GM18870 (cell line): ENCODE results near the gene TCF15.
"Not testable (repeated sequence)": the region's sequence is repeated elsewhere in the genome, so short reads cannot be mapped to it uniquely, and the experiment has no call there.

ENCODE experiments used
- ATAC-seq: cut with Tn5 transposase; IDR thresholded peaks from one replicate; pipeline ENCODE4 v1.9.1; 2021; ENCODE audit warnings: moderate library complexity; ENCODE audit not compliant: unreplicated experiment

TCF15 gene

DNA sequence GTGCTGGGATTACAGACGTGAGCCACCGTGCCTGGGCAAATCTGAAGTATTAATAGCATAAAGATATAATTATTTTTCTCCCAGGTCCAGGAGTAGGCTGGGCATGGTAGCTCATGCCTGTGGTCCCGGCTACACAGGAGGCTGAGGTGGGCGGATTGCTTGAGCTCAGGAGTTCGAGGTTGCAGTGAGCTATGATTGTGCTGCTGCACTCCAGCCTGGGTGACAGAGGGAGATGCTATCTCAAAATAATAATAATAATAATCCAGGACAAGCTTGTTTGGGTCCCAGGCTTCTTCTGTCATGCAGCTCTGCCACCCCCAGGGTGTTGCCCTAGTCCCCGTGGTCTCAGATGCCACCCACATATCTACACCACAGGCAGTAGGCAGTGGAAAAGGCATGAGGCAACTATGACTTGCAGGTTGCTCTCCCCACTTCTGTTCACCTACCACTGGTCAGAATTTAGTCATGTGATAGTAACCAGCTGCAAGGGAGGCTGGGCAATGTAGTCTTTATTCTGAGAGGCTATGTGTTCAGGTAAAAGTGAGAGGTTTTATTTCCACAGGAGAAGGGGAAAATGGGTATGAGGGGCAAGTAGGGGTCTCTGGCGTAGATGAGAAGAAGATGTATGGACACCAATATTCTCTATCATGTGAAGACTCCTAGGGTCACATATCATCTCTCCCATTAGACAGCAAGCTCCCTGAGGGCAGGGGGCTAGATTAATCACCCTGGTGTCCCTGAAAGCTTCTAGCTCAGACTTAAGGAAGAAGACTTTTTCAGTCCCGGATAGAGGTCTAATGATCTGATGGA, 25.7 kb downstream of the TCF15 start:
- ATAC-seq: no peak

DNA sequence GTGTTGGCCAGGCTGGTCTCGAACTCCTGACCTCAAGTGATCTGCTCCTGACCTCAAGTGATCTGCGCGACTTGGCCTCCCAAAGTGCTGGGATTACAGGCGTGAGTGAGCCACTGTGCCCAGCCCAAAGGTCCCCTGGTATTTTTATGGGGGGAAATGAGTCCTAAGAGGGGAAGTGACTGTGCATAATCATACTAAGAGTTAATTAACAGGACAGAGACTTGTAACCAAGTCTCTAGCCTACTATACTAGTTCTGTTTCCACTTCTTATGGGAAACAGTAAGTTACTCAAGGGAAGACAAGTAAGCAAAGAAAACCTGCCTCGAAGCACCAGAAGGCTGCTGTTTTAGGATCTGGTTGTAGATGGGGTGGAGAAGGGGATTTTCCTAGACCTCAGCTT, 27.9 kb downstream of the TCF15 start:
- ATAC-seq: no peak

DNA sequence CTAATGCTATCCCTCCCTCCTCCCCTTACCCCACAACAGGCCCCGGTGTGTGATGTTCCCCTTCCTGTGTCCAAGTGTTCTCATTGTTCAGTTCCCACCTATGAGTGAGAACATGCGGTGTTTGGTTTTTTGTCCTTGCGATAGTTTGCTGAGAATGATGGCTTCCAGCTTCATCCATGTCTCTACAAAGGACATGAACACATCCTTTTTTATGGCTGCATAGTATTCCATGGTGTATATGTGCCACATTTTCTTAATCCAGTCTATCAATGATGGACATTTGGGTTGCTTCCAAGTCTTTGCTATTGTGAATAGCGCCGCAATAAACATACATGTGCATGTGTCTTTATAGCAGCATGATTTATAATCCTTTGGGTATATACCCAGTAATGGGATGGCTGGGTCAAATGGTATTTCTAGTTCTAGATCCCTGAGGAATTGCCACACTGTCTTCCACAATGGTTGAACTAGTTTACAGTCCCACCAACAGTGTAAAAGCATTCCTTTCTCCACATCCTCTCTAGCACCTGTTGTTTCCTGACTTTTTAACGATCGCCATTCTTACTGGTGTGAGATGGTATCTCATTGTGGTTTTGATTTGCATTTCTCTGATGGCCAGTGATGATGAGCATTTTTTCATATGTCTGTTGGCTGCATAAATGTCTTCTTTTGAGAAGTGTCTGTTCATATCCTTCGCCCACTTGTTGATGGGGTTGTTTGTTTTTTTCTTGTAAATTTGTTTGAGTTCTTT, 31.0 kb downstream of the TCF15 start:
- not testable (repeated sequence) for ATAC-seq

DNA sequence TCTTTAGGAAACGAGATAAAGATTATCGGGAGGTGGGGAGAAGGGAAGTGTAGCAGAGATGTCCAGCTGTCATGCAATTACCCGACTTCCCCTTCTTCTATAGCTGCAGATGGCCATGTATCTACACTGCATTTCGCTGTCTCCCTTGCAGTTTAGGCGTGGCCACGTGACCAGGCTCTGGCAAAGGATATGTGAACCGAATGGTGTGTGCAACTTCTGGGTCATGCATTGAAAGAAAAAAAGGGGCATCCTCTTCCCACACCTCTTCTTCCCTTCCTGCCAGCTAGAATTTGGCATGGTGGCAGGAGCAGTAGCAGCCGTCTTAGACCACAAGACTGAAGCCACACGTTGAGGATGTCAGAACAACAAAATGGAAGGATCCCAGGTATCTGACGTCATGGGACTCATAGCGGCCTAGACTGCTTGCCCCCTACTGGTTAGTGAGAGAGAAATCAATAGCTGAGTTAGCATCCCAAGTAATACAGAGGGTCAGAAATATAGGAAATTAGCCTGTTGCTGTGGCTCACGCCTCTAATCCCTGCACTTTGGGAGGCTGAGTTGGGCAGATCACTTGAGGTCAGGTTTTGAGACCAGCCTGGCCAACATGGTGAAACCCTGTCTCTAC, 32.8 kb downstream of the TCF15 start:
- ATAC-seq: no peak

DNA sequence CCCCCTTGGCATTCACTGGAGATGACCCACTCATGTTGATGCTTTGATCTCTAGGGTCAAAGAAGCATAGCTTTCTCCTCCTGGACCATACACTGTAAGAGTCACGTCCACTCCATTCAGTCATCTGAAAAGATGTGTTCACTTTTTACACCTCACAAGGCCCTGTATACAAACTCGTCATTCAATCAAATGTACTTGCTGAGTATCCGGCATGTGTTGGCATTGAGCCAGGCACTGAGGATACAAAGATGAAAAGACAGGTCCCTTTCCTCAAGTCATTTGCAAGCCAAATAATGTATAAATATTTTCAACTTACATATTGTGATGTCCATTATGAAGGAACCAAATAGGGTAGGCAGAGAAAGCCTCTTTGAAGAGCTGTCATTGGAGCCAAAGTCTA, 34.0 kb downstream of the TCF15 start:
- ATAC-seq: no peak

DNA sequence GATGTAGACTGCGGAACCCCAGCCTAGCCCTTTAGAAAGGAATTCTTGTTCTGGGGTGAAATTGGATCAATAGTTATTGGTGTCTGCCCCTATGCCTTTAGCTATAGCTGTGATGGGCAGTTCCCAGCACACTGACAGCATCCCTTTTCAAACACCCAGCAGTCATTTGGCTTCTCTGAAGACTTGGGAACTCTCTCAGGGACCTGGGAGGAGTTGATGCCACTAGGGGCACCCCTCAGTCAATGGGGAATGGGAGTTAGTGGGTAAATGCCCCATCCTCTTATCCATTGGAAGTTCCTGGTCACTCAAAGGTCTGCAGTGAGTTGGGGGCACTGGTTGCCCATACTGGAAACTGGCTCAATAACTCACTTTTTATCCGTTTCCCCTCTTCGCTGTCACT, 34.9 kb downstream of the TCF15 start:
- ATAC-seq: no peak

DNA sequence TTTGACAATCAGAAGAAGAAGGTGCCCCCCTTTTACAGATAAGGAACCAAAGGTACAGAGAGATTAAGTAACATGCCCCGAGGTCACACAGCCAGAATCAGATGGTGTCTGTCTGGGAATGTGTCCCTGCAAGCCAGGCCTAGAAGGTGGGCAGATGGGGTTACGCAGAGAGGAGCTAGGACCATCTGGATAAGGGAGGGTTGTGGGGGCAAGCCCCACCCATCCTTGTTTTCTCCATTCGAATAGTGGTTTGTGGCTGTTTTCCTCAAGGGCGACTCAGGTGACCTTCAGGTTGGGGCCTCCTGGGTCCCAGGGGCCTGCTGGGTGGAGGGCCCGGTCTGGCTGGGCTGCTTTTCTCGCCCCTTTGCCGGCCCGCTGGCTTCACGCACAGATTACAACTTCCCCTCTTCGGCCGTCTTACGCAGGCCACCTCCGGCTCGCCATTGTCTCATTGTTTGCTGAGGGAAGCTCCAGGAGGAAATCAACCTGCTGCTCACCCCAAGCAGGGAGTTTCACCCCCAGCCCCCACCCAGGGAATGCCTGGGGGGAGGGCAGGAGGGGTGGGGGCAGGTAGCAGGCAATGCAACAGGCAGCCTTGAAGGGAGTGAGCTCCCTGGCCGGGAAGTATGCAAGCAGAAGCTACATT, 35.7 kb downstream of the TCF15 start:
- no peak for ATAC-seq

DNA sequence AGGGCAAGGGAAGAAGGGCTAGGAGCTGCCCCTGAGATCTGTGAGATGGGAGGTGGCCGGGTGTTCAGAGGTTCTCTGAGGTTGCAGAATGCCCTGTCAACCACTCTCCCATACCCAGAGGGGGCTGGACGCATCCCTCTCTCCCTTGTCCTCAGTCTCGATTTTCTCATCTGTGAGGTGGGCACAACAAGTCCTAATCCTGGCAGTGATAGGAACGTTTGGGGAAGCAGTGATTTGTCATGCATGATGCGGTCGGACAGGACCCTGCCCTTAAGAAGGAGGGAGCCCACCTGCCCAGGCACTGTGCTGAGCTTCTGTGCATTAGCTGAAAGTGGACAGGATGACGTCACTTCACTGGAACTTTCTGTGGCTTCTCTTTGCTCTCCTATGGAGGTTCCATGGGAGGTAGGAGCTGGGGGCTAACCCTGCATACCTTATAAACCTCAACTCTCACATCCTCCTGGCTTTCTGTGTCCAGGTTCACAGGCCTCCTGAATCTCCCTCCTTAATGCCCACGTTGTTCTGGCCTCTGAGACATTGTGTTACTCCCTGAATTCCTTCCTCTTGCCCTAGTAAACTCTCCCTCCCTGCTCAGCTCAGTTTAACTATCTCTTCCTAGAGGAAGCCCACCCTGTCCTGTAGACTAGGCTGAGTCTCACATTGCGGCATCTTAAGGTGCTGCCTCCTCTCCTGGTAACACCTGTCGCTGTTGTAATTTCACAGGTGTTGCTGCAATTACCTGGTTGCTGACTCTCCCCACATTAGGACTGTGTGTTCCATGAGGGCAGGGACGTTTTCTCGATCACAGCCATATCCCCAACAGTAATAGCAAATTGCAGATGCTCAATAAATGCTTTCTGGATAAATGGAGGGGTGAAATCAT, 36.5 kb downstream of the TCF15 start:
- ATAC-seq: no peak

DNA sequence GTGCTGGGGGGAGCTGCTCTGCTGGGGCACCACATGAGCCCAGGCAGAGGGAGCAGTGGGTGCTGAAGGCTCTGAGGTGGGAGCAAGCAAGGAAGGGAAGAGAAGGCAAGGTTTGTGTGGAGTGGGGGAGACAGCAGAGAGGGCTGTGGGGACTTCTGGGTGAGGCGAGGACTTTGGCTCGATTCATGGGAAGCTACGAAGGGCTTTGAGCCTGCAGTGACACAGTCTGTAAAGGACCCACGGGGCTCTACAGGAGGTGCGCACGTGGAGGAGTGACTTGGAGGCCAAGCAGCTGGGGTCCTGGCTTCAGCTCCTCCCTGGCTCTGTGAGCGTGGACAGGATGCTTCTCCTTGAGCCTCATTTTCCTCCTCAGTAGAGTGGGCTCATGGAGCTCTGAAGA, 37.4 kb downstream of the TCF15 start:
- no peak for ATAC-seq

DNA sequence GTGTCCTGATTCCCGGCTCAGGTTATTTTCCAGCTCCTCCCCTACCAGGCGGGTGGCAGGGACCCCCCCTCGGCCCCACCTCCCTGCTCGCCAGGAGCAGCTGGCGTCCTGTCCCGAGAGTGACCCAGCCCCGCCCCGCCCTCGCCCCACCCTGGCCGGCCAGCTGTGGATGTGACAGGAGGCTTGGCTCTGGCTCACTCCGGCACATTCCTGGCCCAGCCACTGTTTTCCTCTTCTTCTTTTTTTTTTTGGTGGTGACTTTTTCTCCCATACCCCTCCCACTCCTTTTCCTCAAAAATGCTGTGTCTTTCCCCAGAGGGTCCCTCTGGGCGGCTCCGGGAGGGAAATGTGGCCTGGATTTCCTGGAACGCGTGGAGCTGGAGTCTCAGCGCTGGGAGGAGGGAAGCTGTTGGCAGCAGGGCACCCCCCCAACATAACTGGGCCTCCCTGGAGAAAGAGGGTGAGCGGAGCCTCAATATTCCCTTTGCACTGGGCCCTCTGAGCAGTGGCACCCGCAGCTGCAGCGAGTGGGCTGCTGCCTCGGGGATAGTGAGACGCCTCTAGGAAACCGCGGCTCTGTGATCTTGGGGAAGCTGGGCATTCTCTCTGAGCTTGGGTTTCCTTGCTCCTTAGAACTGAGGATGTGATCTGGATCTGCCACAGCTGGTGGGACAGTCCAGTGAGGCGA, 38.2 kb downstream of the TCF15 start:
- no peak for ATAC-seq

DNA sequence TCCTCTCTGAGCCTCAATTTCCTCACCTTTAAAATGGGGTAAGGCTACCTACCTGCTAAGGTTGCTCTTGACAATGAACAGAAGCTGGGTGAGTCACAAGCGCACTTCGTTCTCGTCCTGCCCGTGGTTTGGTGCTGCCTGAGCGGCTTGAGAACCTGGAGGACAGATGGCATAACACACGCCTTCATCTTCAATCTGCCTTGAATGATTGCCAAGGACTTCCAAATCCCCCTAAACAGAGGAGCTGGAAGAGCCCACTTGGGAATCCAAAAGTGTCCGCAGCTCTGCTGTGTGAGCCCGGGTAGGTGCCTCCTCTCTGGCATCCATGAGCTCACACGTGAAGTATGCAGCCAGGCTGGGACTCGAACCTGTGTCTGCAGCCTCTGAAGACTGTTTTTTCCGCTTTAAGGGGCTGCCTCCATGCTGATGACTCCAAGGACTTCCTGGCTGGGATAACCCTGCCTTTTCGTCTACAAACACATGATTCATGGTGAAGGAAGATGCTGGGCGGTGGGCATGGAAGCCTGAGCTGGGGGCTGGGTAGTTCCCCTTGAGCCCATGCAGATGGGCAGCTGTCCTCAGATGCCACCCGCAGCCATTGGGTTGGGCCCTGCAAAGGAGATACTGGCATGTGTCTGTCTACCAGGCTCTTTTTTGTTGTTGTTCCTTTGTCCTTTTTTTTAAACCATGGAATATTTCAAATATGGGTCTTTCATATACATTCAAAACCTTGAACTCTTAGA, 41.3 kb downstream of the TCF15 start:
- ATAC-seq: no peak

DNA sequence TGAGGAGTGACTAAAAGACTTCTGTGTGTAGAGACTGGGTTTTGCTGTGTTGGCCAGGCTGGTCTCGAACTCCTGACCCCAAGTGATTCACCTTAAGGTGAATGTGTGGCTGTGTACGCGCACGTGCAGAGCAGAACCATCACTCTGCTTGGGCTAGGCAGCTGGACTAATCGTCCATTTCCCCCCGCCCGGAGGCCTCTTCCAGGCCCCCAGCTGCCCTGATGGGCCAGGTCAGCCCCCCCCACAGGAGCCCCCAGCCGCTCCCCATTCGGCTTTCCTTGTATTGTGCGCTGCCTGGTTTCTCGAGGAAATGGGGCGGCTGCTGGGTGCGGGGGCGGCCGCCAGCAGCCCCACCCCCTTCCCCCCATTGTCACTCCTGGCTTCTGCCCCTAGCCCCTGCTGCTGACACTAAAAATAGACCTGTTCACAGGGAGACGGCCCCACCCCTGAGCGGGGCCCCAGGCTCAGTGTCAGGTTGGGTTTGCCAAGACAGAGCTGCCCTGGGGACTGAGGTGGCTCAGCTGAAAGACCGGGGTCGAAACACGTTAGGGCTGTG, 41.9 kb downstream of the TCF15 start:
- no peak for ATAC-seq

DNA sequence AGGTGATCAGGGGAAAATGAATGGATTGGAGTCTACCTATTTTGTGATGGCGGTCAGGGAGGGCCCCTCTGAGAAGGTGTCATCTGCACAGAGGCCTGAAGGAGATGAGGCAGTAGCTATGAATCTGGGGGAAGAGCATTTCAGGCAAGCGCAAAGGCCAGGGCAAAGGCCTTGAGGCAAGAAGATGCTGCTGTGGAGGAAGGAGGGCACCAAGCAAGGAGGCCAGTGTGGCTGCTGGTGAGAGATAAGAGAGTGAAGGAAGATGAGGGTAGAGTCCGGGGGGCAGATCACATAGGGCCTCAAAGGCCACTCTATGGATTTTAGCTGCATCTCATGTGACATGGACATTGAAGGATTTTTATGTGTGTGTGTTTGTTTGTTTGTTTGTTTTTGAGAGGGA, 45.9 kb downstream of the TCF15 start:
- ATAC-seq: no peak

DNA sequence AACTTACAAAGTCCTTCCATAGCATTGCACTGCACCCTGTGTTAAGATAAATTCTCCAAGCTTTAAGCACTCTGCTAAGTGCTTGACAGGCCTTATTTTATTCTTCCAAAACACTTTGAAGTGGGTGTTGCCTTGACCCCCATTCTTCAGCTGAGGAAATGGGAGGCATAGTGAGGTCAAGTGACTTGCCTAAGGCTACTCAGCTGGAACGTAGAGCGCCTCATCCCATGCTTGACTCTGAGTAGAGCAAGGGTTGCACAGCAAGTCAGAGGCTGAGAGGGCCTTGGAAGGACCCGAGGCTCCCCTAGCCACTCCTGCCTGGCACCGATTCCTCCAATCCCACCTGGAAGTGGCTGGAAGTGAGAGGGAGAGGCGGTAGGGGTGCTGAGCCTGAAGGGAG, 46.9 kb downstream of the TCF15 start:
- ATAC-seq: no peak

DNA sequence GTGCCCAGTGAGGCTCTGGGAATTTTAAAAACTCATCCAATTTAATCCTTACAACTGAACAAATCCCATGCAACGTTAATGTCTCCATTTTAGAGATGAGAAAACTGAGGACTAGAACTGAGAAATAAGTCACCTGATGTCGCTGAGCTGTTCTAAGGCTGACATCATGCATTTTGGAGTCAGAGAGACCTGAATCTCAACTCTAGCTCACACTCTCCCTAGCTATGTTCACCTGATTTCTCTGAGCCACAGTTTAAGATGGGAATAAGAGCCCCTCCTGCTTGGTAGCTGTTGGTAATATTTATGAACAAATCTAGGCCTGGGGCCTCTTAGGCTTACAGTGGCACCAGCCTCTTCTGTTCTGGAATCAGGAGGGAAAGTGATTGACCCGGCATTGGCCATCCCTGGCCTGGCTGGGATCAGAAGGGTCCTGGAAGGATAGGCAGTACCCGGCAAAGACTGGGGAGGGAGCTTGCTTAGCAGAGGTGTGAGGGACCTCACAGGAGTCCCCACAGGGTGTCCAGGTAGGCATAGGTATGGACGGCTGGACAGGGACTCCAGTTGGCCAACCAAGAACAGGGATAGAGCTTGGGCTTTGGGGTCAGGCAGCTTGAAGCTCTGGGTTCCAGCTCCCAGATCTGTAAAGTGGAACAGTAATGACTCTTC, 47.7 kb downstream of the TCF15 start:
- ATAC-seq: no peak

DNA sequence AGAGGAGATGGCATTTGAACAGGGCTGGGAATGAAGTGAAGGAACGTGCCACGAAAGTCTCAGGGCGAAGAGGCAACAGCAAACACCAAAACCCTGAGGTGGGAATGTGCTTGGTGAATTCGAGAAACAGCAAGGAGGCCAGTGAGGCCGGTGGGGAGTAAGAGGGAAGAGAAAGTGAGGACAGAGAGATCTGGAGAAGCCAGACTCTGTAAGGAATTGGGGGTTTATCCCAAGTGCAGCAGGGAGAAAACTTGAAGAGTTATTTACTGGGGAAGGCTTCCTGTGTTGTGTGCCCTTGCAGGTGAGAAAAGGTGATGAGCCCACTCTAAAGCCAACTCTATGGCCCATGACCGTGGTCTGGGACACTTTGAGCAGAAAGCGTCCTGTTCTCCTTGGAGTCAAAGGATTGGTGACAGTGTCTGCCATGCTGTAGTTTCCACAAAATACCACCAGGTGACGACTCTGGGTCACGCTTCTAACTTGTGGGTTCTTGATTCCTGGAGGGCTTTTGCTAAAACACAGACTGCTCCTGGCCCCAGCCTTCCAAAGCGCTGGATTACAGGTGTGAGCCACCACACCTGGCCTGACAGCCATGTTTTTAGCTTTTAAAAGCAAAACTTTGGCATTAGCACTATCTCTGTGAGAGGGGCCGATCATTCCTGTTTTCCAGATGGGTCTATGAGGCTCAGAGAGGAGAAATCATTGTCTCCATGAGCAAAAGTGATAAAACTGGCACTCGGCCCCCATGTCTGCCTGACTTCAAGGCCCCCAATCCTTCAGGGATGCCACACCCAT, 48.5 kb downstream of the TCF15 start:
- ATAC-seq: no peak

DNA sequence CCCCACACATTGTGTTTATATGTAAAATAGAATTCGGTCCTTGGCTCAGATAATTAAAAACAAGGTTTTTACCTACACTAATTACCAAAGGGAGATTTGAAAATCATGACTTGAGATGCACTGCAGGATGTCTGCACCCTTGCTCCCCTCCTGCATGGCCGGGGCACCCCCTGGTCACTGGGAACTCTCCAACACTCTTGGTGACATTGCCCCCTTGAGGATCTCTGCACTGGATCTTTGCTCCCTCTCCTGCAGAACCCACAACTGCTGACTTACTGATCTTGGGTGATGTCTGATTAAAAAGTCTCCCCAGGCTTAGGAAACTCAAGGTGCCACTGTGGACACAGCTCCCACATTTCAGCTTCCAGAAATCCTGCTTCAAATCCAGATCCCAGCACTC, 49.4 kb downstream of the TCF15 start:
- no peak for ATAC-seq

DNA sequence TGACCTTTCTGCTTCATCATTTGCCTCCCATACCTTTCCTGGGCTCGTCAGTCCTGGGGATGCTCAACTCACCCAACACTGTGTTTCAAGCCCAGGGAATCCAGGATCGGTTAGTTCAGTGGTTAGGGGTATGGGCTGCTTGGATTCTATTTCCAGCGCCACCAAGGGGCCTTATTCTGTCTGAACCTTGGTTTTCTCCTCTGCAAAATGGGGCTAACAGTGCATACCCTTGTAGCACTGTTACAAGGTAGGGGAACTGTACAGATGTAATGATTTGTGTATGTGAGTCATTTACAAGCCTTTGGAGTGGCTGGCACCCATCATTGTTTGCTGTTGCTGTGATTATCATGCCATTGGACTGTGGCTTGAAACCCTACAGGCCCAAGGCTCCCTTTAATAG, 52.0 kb downstream of the TCF15 start:
- no peak for ATAC-seq
